ENCODE results near the gene RNF220.
A peak's percentile ranks its signal among the peaks of the same experiment; 100 is the strongest.

Gene RNF220

DNA sequence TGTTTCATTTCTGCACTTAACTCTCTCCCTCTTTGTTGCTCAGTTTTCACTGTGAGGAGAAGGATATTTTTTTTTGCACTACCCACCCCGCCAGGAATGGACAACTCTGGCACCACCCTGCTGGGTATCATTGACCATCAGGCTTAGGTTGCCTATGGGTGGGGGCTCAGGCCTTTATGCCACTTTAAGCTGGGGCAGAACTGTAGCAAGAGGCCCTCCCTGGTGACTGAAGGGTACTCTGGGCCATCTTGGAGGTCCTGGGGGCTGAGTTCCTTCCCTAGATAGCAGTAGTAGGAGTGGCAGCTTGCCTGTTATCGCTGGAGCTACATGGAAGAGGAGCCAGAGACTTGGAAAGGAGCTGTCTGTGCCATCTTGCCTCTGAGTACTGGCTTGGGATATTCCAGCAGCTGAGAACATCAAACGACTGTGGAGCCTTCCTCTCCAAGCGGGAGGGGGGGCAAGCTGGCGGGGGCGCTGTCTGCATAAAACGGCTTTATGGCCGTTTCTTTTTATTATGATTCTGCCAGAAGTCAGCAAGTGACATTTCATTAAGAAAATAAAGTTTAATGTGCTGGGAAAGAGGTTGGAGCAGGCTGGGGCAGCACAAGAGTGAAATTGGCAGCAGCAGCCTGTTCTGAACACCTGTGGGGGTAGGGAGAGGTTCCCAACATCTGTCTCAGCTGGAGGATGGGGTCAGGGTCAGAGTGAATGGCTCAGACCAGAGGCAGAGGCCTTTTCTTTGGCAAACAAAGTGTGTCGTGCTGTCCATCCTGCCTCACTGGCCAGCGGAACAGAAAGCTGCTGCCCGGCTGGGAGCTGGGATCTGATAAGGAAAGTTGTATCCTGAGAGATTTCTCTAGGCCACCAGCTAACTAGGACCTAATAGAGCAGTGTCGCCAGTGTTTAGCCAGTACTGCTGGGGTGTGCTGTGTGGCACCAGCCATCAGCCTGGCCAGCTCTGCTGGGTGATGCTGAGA, 236.4 kb downstream of the RNF220 start:
- DNase-seq: no peak

DNA sequence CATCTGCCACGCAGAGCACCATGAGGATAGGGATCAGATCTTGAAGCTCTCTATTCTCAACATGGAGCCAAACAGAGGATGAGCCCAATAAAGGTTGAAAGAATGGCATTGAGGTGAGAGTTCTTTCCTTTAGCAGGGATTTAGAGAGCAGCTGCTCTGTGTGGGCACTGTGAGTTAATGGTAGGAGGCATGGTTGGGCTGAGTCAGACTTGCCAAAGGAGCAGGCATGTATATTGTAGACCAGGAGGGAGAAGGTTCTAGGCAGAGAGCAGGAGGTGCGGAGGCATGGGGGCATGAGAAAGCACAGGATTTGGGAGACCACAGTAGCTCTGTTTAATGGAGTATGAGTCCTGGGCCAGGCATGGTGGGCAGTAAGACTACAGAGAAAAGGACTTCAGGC, 237.2 kb downstream of the RNF220 start:
- no peak for DNase-seq

DNA sequence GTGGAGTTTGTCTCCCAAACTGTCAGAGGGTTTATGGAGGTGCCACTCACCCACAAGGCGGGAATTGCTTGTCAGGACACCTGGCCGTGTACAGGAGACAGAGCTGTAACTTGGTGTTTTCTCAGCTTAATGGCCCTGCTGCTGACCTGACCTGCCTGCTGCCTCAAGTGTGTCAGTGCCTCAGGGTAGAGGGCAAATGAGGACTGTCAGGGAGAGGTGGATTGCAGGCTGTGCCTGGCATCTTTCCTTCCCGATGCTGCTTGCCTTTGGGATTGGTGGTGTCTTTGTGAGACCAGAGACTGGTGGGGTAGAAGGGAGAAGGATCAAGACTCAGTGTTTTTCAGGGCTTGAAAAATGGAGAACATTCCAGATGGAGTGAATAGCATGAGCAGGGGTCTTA, 237.9 kb downstream of the RNF220 start:
- no peak for DNase-seq

DNA sequence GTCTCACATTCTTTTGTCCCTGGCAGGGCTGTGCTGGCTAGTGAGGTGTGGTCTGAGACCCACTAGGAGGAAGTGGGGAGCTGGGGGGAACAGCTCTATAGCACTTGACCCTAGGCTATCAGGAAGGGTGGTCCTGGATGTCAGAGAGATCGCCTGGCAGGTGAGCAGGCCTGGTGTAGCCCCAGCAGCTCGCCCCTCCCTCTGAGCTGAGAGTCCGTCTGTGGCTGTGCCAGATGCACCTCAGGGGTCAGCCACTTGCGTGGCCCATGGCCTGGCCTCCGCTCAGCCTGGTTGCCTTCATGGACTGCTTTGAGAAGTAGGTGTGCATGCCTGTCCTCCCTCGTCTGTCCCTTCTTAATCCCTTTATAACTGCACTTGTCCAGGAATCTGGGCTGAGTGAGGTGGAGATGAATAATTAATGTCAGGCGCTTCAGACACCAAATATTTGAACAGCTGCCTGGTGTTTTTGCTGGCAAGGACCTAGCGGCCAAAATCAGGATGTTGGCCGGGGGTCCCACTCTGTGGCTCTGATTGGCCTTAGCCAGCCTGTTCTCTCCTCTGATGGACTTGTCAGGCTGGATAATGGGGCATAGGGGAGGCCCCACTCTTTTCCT, 238.8 kb downstream of the RNF220 start:
- no peak for DNase-seq

DNA sequence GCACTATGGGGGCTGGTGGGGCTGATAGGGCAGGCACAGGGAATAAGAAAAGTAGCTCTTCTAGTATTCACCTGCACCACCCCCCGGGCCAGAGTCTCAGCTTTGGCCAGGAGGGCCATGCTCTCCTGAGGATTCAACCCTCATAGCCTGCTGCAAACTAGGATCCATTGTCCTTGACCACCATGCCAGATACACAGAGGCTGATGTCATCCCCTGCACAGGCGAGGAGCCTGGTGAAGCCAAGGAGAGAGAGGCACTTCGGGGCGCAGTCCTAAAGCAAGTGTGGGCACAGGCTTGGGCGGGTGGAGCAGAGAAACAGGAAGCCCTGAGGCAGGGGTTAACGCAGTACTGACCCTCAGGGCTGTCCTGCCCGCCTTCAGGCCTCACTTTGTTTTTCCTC, 239.8 kb downstream of the RNF220 start:
- no peak for DNase-seq

DNA sequence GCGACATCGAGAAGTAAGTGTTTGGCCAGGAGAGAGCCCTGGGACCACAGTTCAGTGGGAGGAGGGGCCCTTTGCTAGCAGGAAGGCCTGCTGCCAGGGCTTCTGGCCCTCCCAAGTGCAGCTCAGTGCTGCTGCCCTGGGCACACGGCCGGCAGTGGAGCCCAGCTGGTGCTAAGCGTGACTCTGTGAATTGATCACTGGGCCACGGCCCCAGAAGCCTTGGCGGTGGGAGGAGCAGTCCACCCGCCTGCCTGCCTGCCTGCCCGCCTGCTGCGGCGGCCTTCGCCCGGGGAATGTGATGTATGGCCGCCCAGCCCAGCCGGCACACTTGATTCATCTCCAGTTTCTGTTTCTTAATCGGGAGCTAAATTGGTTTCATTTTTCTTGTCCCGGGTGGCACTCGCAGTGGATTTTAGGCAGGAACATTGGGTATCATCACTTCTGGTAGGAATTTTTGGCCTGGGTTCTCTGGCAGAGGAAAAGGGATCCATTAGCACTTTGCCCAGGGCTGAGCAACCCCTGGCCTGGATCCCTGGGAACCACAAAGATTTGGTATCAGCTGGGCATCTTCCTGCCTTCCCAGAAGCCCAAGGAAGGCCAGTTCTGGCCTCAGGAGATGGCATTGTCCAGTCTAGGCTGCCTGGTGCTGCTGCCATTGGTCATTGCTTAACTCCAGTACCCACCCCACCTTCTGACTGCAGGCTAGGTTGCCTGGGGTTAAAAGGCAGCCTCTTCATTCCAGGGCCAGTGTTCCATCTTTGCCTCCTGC, 240.6 kb downstream of the RNF220 start:
- peak; percentile 84 for DNase-seq

DNA sequence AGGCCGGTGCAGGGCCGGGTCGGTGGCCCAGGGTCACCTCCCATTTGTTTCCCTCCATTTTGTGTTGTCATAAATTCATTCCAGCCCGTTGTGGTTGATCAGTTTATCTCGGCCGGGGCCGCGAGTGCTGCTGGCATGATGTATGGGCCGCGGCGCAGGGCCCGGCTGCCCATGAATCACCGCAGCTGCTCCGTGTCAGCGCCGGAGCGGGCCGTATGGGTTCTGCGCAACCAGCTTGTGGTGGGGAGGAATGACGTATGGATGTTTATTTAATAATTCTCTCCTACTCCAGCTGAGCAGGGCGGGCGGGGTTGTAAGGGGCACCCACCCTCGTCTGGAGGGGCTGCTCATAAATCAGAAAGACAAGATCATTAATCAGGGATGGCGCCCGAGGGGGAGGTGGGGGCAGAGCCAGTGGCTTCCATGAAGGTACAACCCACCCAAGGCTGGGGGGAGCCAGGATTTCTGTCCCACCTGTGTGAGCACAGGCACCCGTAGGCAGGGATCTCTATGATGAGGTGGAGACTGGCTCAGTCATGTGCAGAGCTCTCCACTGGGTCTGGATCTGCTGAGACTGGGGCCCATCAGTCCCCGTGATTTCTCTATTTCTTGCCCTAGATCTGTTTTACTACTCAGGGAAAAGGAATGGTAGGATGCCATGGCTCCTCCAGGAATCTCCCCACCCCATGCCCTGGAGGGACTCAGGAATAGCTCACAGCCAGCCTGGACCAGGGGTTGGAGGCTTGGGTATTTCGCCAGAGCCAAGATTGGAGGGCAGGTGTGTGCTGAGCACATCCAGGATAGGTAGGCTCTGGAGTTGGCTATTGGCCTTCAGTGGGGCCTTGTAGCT, 241.4 kb downstream of the RNF220 start:
- no peak for DNase-seq

DNA sequence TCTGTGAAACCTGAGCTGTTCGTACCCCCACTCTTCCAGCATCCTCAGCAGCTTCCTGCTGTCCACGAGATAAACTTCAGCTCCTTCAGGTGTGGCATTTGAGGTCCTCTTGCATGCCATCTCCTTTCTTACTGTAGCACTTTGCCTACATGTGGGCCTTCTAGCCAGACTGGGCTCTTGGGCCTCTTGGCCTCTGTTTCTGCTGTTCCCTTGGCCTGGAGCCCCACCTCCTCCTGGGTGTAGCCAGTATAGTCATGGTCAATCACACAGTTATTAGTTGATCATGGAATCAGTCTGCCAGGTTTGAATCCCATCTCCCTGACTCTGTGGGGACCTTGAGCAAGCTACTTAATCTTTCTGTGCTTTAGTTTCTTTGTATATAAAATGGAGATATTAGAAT, 242.8 kb downstream of the RNF220 start:
- no peak for DNase-seq

DNA sequence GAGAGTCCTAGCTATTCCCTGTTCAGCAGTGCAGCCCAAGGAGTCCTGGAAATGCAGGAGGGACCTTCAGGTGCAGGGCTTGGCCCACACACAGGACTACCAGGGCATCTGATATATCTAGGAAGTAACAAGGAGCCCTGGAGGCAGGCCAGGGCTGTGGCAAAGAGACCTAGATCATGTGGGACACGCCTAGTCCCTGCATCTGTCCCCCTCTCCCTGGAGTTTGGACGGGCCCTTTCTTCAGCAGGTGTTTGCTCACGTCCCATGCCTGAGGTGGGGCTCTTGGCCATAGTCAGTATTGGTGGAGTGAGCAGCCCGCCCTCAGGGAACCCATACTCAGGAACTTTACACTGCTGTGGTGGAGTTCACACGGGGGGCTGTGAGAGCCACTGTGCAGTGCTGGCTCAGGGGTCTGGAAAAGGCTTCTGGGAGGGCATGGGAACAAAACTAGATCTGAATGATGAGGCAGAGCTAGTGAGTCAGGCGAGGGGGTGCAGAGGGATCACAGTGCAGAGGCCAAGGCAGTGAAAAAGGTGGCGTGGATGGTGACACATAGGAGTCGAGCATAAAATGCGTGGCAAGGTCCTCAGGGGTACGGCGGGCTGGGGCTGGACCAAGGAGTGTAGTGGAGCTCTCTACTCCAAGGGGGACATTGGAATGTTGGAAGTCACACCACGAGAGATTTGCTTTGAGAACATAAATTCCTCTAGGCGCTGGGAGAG, 243.6 kb downstream of the RNF220 start:
- DNase-seq: no peak

DNA sequence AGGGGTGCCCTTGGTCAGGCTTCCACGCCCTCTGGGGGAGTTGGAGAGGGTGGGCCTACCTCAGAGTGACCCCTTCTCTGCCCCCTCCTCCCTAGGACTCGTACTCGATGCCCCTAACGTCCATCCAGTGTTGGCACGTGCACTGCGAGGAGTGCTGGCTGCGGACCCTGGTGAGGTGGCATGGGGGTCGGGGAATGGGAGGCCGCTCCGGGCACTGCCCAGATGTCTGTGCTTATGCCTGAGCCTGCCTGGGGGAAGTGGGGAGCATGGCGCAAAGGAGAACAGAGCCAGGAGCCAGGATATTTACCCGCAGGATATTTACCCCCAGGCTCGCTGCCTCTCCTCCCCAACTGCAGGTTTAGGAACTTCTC, 244.7 kb downstream of the RNF220 start:
- DNase-seq: no peak

DNA sequence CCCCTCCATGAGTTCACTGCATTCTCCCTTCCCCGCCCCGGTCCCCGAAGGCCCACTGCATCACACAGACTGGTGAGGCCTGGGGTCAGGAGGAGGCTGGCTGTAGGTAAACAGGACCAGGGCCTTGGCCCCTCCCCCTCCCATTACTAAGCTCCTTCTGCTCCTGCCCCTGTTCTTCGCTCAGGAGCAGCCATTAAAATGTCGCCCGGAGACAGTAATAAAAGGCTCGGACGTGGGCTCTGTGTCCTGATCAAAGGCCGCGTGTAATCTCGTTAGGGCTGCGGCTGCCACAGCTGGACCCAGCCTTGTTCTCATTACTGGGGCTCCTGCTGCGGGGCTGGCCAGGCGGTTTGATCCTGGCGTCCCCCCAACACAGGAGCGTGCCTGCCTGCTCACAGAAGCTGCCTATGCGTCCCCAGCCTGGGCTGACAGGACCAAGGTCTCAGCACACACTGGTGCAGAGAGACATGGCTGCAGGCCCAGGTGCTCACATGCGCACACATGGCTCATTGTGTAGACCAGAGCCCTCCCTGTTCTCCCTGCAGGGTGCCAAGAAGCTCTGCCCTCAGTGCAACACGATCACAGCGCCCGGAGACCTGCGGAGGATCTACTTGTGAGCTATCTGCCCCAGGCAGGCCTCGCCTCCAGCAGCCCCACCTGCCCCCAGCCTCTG, 245.2 kb downstream of the RNF220 start:
- DNase-seq: no peak

DNA sequence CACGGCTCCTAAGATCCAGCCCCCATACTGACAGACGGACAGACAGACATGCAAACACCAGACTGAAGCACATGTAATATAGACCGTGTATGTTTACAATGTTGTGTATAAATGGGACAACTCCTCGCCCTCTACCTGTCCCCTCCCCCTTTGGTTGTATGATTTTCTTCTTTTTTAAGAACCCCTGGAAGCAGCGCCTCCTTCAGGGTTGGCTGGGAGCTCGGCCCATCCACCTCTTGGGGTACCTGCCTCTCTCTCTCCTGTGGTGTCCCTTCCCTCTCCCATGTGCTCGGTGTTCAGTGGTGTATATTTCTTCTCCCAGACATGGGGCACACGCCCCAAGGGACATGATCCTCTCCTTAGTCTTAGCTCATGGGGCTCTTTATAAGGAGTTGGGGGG, 246.0 kb downstream of the RNF220 start:
- DNase-seq: no peak

DNA sequence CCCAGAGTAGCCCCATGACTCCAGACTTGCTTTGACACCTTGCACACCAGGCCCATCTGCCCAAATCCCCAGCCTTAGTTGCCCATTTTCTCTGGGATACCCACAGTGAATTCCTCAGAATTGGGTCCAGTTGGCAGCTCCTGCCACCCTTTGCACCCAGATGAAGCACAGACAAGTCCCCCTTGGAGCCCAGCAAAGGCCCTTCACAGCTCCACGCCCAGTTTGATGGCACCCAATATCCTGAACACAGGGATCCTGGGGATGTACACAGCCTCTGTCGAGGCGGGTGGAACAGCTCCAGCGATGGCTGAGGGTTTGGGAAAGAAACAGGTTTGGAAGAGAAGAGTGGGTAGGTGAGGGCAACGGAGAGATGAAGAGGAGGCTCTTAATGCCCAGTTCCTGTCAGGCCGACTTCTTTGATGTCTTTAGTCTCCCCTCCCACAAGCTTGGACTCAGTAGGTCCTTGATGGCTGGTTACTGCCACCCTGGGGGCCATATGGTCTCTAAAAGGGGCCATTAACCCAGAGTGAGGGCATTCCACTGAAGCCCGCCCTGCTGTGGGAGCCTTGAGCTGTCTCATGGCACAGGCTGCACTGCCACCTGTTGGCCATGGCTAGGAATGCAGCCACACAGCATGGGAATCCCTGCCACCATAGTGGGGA, 247.5 kb downstream of the RNF220 start:
- DNase-seq: peak; percentile 82

DNA sequence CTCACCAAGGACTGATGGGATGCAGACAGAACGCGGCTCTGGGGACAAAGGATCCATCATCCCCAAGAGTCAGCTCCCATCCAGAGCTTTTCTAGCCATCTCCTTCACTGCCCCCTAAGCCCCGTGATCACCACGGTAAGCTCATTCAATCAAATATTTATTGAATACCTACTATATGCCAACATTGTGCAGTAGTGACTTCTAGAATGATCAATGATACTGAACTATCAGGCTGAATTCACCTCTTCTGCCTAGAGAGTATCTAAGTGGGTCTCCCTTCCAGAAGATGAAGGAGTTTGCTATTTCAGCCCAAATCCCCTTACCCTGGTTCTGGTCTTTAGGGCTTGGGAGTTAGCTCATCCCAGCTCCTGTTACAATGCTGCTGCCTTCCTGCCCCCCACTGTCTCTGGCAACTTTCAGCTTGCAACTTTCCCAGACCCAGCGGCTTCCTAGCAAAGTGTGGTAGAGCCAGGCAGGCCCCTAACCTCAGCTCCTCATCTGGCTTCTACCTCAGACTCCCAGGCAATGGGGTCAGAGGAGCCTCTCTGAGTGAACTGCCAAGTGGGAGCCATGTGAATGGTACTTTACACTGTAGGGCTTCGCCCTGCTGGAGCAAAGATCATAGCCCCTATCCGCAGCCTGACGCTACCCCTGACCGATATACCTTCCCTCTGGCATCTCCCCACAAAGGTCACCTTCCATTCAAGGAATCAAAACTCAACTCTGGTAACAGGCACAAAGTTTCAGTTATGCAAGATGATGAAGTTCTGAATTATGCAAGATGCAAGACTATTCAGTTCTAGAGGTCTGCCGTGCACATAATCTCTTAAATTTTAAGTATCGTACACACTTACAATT, 248.3 kb downstream of the RNF220 start:
- no peak for DNase-seq

DNA sequence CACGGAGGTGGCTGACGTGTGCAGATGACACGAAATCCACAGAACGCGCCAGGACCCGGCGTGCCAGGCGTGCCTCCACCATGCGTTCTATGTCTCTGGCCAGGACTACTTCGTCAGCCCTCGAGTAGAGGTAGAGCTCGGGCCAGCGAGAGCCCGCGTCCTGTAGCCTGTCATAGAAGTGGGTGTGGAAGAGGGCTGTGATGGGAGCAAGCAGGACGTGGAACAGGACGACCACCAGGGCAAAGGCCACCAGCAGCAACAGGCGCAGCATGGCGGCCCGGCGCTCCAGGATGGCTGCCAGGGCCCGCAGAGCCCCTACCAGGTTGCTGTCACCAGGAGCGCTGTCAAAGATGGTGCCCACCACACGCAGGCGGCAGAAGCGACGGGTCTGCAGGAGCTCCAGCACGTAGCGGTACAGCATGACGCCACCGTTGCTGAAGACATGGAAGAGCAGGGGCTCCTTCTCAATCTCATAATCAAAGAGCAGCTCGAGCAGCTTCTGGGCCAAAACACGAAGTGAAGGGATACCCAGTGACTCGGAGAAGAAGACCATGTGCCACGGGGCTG, 249.6 kb downstream of the RNF220 start:
- DNase-seq: no peak

DNA sequence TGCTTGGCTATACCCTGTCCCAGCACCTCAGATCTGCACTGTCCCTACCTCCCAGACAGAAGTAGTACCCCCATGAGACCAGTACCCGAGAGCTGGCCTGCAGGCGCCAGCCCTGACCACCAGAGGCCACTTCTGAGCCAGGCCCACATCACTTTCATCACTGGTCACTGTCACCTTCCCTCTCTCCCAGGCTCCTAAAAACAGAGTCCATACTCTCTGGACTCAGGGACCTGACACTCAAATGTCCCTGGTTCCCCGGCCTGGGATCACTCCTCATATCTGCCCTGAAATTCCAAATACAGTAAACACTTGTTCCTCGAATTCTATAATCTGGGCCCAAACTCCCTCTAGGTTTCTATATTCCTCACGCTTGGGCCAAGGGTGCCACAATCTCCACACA, 250.6 kb downstream of the RNF220 start:
- DNase-seq: no peak

DNA sequence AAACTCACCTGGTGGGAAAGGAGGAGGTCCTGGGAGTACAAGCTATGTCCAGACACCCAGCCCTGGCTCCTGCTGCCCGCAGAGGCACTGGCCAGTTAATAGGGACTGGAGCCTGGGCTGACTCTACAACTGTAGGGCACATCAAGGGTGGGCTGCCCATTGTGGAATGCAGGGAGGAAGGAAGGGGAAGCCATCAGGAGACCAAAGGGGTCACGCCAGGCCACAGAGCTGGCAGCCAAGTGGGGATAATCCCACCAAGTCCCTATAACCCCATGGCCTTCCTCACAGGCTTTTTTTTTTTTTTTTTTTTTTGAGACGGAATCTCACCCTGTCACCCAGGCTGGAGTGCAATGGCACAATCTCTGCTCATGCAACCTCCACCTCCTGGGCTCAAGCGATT, 254.5 kb downstream of the RNF220 start:
- no peak for DNase-seq

DNA sequence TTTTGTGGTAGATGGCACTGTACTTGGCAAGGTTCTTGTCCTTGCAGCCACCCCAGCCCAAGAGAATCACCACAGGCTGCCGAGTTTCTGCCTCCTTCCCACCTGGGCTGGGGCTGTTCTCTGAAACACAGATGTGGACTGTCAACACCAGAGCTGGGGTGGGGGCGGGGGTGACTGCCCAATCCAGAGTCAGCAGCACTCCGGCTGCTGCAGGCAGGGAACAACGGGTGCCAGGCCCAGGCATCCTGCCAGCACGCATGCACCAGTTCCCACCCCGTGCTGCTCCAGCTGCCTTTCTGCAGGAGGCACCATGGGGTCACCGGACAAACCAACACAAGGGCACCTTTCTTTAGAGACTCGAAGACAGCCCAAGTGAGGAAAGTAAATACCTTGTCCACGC, 255.1 kb downstream of the RNF220 start:
- peak; percentile 81 for DNase-seq

Measured in right hindlimb (tissue), 1 donor.